HFFc6 (cell line): ENCODE results near the gene ZNRF2. TPM values are rescaled to one million over a fixed set of nuclear protein-coding genes. Genes with fewer than 3 reads are reported as not detected.

ENCODE experiments used
- DNase-seq: peaks from one replicate; pipeline ENCODE4 v3.0.0-alpha.2; 2018
- H3K27ac Mint-ChIP-seq: 2 replicates; pipeline ENCODE4 v1.8.0; 2020; ENCODE audit warnings: mild to moderate bottlenecking, mixed read lengths
- H3K27me3 Mint-ChIP-seq: 2 replicates; pipeline ENCODE4 v1.8.0; 2021; ENCODE audit warnings: mild to moderate bottlenecking, moderate library complexity, mixed read lengths; ENCODE audit not compliant: insufficient read depth
- H3K36me3 Mint-ChIP-seq: 2 replicates; pipeline ENCODE4 v1.8.0; 2021; ENCODE audit warnings: low read depth, mixed read lengths
- H3K4me1 Mint-ChIP-seq: 2 replicates; pipeline ENCODE4 v1.8.0; 2020; ENCODE audit warnings: low read depth, mixed read lengths
- H3K4me3 Mint-ChIP-seq: 2 replicates; pipeline ENCODE4 v1.8.0; 2020; ENCODE audit warnings: mild to moderate bottlenecking, moderate library complexity, mixed read lengths
- H3K9me3 Mint-ChIP-seq: 2 replicates; pipeline ENCODE4 v1.8.0; 2020; ENCODE audit warnings: mild to moderate bottlenecking, mixed read lengths
- CTCF ChIP-seq: fragments of 200-600 bp; sonication (generic); IDR thresholded peaks from 2 replicates; pipeline ENCODE4 v1.5.0; 2021; ENCODE audit warnings: antibody characterized with exemption, mild to moderate bottlenecking
- microRNA-seq: library from miRNA; unstranded; fragments of <30 nt; microRNA quantifications from one replicate; pipeline ENCODE4, GENCODE V29; 2019
- total RNA-seq, 6 experiments: library from RNA; stranded (reverse); fragmentation: NEBNext Ultra II Directional; extraction: Animal tissue kit (Norgen Biotek cat#: 25700); gene quantifications; 2 replicates in 1 of 6; 3 replicates in 5 of 6; pipeline ENCODE4 v1.2.3, GENCODE V29; 2021

The ZNRF2 gene
- total RNA-seq, 6 experiments from 2014 or later = 2.3 to 3.1 (median 2.7) TPM

DNA sequence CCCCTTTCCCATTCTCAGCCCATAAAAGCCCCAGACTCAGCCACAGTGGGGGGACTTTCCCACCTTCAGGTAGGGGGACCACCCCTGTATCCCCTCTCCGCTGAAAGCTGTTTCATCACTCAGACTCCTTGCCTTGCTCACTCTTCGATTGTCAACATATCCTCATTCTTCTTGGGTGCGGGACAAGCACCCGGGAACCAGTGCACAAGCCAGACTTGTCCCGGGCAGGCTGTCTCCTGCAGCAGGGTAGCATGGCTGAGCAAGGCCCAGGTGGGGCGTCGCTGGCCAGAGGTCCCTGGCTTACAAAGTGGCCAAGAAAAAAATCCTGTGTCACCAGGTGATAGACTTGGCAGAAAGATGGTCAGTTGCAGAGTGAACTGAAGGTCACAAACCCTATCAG, 129.5 kb downstream of the ZNRF2 start:
- Mint-ChIP-seq H3K9me3 (no peaks in the 10 kb centered on the region), H3K27ac (no peak overlapping the region), H3K4me3 (no peak overlapping the region), H3K27me3 (peaks cover 3% of the 10 kb centered on the region), H3K4me1 (peaks cover 4% of the 10 kb centered on the region; the same call in 1 of the 2 replicates), H3K36me3 (no peaks in the 10 kb centered on the region)
- no peak for TF ChIP-seq CTCF
- no peak for DNase-seq

Small RNAs within 50 kb of the gene (microRNA-seq; reads per million reads assigned to microRNA genes)
- not detected for gene MIR550A1
- gene MIR550B1 = not detected

Other genes starting within 250 kb of the ZNRF2 start
- gene MTURN, start 149.6 kb upstream of the ZNRF2 start, total RNA-seq = 1 to 10 TPM; 4.3 to 7.1 (median 5.9) TPM
- 1 to 10 TPM; 2.8 to 3.9 (median 3.0) TPM for gene NOD1, start 194.2 kb downstream of the ZNRF2 start, total RNA-seq
- gene GGCT, start 220.2 kb downstream of the ZNRF2 start, total RNA-seq = 10 to 100 TPM; 16.1 to 25.6 (median 21.1) TPM